Endodermal cell (in vitro differentiated cells): ENCODE measurements around the gene FBXW9. TPM values are rescaled to one million over a fixed set of nuclear protein-coding genes. Genes with fewer than 3 reads are reported as not detected.

Source experiments
- DNase-seq: peaks from one replicate; pipeline ENCODE4 v3.0.0-alpha.2; 2017
- H3K27ac ChIP-seq: 2 replicates; pipeline ENCODE4 v1.5.1; 2013; ENCODE audit warnings: mild to moderate bottlenecking, low read depth, low read length, moderate library complexity
- H3K27me3 ChIP-seq: 2 replicates; pipeline ENCODE4 v1.6.1; 2013; ENCODE audit warnings: mild to moderate bottlenecking, low read length, moderate library complexity; ENCODE audit not compliant: insufficient read depth, control insufficient read depth, poor library complexity, severe bottlenecking
- H3K36me3 ChIP-seq: 2 replicates; pipeline ENCODE4 v1.7.0; 2013; ENCODE audit warnings: mild to moderate bottlenecking, low read length, moderate library complexity; ENCODE audit not compliant: control insufficient read depth, insufficient read depth
- H3K4me1 ChIP-seq: one replicate; pipeline ENCODE4 v1.7.0; 2013; ENCODE audit warnings: low read length; ENCODE audit not compliant: control insufficient read depth, insufficient read depth
- H3K4me3 ChIP-seq: 2 replicates; pipeline ENCODE4 v1.5.1; 2013; ENCODE audit warnings: mild to moderate bottlenecking, low read length, moderate library complexity
- H3K9ac ChIP-seq: 2 replicates; pipeline ENCODE4 v1.6.1; 2013; ENCODE audit warnings: mild to moderate bottlenecking, low read length, moderate library complexity; ENCODE audit not compliant: poor library complexity, severe bottlenecking; ENCODE audit errors: extremely low read depth
- H3K9me3 ChIP-seq: 2 replicates; pipeline ENCODE4 v1.6.1; 2013; ENCODE audit warnings: mild to moderate bottlenecking, low read length, moderate library complexity; ENCODE audit not compliant: control insufficient read depth
- H3K27ac Mint-ChIP-seq: 2 replicates; pipeline ENCODE4 v1.8.0; 2020; ENCODE audit warnings: mixed read lengths
- H3K27me3 Mint-ChIP-seq: 2 replicates; pipeline ENCODE4 v1.8.0; 2021; ENCODE audit warnings: mild to moderate bottlenecking, mixed read lengths; ENCODE audit not compliant: insufficient read depth
- H3K36me3 Mint-ChIP-seq: 2 replicates; pipeline ENCODE4 v1.8.0; 2020; ENCODE audit warnings: low read depth, mixed read lengths
- H3K4me1 Mint-ChIP-seq: 2 replicates; pipeline ENCODE4 v1.8.0; 2020; ENCODE audit warnings: mixed read lengths
- H3K4me3 Mint-ChIP-seq: 2 replicates; pipeline ENCODE4 v1.8.0; 2020; ENCODE audit warnings: mild to moderate bottlenecking, moderate library complexity, mixed read lengths
- H3K9me3 Mint-ChIP-seq: 2 replicates; pipeline ENCODE4 v1.8.0; 2020; ENCODE audit warnings: mild to moderate bottlenecking, mixed read lengths
- WGBS, 2 experiments: methylation state at CpG; one replicate each; pipeline versions ENCODE4 v1.1.5 to v1.1.7; 2013; ENCODE audit warnings: missing lambda C conversion rate in 2 of 2, mixed read lengths in 1 of 2; ENCODE audit not compliant: insufficient coverage in 1 of 2, insufficient read length in 1 of 2; 5-methylcytosine and 5-hydroxymethylcytosine counted together
- total RNA-seq, 2 donors: library from RNA; stranded (reverse); fragmentation: NEBNext Ultra II Directional in 1 of 2; extraction: Animal tissue kit (Norgen Biotek cat#: 25700) in 1 of 2; gene quantifications; 2 replicates in 1 of 2; 3 replicates in 1 of 2; pipeline ENCODE4 v1.2.1, GENCODE V29; 2021
- TF ChIP-seq, protein P1 (sequence below): fragments of 200-600 bp; sonication (generic); conservative IDR thresholded peaks from 2 replicates; pipeline ENCODE4 v1.5.0; 2021; ENCODE audit warnings: antibody characterized with exemption, mild to moderate bottlenecking

The FBXW9 gene
- total RNA-seq, 2 donors from 2014 or later = 12.6 to 14.7 TPM

DNA sequence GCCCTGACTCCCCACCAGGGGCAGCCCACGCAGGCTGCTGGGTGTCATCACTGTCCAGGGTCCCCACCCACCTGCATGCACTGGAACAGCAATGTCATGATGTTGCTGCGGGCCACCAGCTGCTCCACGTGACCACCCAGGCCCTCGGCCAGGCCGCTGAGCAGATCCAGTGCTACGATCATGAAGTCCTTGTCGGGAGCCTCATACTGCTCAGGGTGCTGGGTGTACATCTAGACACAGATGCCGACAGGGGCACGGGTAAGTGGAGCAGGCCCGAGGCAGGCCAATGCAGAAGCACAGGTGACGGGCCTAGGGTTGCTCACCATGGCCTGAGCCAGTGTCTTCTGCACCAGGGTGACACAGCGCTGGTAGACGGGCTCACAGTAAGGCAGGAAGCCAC, 8.7 kb upstream of the FBXW9 start:
- Histone ChIP-seq H3K9ac (no peak overlapping the region), H3K27ac (no peak overlapping the region), H3K4me3 (no peak overlapping the region), H3K9me3 (no peaks in the 10 kb centered on the region), H3K36me3 (peaks cover 86% of the 10 kb centered on the region), H3K27me3 (no peaks in the 10 kb centered on the region), H3K4me1 (no peaks in the 10 kb centered on the region)
- Mint-ChIP-seq H3K4me1 (peaks cover 2% of the 10 kb centered on the region), H3K36me3 (peaks cover 72% of the 10 kb centered on the region), H3K27ac (no peak overlapping the region), H3K9me3 (no peaks in the 10 kb centered on the region), H3K27me3 (no peaks in the 10 kb centered on the region), H3K4me3 (no peak overlapping the region)
- TF ChIP-seq, protein P1, sequence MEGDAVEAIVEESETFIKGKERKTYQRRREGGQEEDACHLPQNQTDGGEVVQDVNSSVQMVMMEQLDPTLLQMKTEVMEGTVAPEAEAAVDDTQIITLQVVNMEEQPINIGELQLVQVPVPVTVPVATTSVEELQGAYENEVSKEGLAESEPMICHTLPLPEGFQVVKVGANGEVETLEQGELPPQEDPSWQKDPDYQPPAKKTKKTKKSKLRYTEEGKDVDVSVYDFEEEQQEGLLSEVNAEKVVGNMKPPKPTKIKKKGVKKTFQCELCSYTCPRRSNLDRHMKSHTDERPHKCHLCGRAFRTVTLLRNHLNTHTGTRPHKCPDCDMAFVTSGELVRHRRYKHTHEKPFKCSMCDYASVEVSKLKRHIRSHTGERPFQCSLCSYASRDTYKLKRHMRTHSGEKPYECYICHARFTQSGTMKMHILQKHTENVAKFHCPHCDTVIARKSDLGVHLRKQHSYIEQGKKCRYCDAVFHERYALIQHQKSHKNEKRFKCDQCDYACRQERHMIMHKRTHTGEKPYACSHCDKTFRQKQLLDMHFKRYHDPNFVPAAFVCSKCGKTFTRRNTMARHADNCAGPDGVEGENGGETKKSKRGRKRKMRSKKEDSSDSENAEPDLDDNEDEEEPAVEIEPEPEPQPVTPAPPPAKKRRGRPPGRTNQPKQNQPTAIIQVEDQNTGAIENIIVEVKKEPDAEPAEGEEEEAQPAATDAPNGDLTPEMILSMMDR = no peak
- 96 to 99% methylated on average over 10 to 13 of the region's 13 CpGs for WGBS, 2 experiments
- DNase-seq = no peak

DNA sequence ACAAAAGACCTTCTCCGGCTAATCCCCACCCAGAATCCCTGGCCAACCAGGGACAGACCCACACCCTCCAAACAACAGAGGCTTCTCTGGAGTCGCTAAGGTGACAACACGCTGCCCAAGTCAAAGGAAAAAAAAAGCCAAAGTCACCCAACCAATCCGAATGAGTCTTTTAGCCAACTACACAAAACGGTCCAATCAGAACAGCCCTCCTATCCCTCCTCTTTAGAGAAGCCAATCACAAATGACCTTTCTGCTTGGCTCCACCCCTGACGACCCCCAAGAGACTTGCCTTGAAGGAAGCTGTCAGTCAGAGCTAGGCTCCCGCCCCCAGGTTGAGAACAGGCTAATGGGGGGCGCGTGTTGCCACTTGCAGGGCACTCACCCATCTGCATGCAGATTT, 6.6 kb upstream of the FBXW9 start:
- Histone ChIP-seq H3K4me3 (no peak overlapping the region), H3K9ac (peak overlapping the region; percentile 41), H3K4me1 (no peaks in the 10 kb centered on the region), H3K27ac (peak overlapping the region; percentile 34), H3K9me3 (no peaks in the 10 kb centered on the region), H3K36me3 (peaks cover 86% of the 10 kb centered on the region), H3K27me3 (no peaks in the 10 kb centered on the region)
- Mint-ChIP-seq H3K9me3 (no peaks in the 10 kb centered on the region), H3K4me3 (no peak overlapping the region), H3K27ac (peak overlapping the region; percentile 90), H3K4me1 (peaks cover 2% of the 10 kb centered on the region), H3K36me3 (peaks cover 69% of the 10 kb centered on the region), H3K27me3 (no peaks in the 10 kb centered on the region)
- DNase-seq = peak; percentile 96
- TF ChIP-seq, protein P1 = no peak
- 58 to 80% methylated on average over 1 to 9 of the region's 9 CpGs for WGBS, 2 experiments

DNA sequence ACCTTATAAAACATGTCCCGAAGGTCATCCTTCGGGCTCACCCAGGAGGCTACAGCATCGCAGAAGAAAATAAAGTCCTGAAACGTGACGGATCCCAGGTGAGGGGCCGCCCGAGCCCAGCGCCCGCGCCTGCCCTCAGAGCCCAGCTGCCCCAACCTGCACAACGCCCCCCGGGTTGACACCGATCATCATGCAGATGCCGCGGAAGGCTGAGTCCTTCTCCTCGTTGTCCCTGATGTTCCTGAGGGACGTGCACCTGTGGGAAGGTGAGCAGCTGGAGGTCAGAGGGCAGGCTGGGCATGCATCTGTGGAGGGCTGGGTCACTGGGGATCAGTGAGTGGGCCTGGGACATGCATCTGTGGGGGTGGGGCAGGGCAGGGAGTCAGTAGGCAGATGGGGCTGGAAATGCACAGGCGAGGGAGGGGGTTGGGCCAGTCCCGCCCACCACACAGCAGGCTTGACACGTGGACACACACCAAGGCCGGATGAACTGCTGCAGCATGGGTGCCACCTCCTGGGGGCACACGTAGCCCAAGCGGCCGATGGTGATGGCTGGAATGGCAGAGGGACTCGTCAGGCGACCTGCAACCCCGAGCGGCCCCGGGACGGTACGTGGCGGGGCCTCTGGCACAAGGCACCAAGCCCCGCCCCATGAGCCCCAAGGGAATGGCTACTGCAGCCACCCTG, 5.3 kb upstream of the FBXW9 start:
- peaks cover 4% of the 10 kb centered on the region for H3K4me1 Mint-ChIP-seq
- 97 to 99% methylated on average over 18 to 33 of the region's 33 CpGs for WGBS, 2 experiments
- DNase-seq = no peak
- no peak overlapping the region for H3K4me3 ChIP-seq
- H3K27me3 ChIP-seq = no peaks in the 10 kb centered on the region
- no peak overlapping the region for H3K4me3 Mint-ChIP-seq
- H3K4me1 ChIP-seq = no peaks in the 10 kb centered on the region
- peaks cover 78% of the 10 kb centered on the region for H3K36me3 ChIP-seq
- no peak overlapping the region for H3K9ac ChIP-seq
- no peaks in the 10 kb centered on the region for H3K9me3 ChIP-seq
- no peaks in the 10 kb centered on the region for H3K9me3 Mint-ChIP-seq
- no peak overlapping the region for H3K27ac Mint-ChIP-seq
- no peak overlapping the region for H3K27ac ChIP-seq
- TF ChIP-seq, protein P1 = no peak
- H3K27me3 Mint-ChIP-seq = no peaks in the 10 kb centered on the region
- H3K36me3 Mint-ChIP-seq = peaks cover 65% of the 10 kb centered on the region
